ENCODE data around the gene MUC3A.
"Not testable (repeated sequence)": the region's sequence is repeated elsewhere in the genome, so short reads cannot be mapped to it uniquely, and the experiment has no call there.

Gene MUC3A

DNA sequence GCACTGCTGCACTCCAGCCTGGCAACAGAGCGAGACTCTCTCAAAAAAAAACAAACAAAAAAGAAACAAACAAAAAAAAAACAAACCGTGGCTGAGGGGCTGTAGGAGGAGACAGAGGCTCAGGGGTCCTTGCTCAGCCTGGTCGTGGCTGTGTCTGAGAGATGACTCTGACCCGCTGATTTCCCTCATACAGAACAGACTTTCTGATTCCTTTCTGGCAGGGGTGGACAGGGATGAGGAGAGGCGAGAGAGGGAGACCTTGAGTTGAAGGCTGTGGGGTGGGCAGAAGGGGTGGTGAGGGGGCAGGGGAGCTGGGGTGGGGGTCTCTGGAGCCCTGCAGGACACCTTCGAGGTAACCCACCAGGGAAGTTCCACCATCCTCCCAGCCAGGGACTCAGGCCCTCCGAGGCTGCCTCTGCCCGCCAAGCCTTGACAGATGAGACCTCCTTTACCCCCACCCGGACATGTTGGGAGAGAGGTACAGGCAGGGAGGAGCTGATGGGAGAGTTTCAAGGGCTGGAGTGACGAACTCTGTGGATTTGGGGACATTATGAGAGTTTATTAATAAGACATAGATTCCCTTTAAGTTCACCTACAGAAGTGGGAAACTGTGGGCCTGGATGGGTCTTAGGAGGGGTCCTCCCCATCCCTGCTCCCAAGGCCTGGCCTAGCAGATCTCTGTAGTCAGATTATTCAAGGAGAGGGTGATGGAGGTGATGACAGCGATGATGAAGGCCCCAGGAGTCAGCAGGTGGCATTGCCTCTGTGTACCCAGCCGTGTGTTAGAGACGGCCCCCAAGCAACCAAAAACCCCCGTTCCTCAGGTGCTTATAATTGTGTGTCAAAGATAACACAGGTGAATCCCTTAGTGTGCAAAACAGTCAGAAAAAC, 22.0 kb downstream of the MUC3A start:
- DNase-seq (ENCODE audit: low read depth) = no peak

DNA sequence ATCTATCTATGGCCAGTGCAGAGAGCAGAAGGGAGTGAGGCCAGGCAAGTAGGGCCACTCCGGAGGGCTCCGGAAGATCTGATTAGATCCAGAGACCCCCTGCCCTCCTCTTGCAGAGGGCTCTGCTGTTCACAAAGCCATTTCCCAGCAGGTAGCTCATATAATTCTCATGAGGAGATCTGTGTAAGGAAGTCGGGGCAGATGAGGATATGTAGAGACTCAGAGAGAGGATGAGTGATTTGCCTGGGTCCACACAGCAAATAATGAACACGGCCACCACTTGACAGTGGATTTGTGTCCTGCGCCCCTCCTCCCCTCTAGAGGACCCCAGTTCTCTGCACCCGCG, 22.6 kb downstream of the MUC3A start:
- no peak for DNase-seq (ENCODE audit: low read depth)

DNA sequence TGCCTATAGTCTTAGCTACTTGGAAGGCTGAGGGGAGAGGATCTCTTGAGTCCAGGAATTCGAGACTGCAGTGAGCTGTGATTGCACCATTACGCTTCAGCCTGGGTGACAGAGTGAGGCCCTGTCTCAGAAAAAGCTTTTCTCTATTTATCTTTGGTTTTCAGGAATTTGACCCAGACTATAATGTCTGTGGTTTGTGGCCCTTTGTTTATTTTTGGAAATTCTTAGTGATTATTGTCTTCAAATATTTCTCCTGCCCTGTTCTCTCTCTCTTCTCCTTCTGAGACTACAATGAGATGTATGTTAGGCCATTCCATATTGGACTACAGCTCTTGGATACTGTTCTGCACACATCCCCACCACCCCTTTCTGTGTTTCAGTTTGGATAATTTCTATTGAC, 24.7 kb downstream of the MUC3A start:
- DNase-seq (ENCODE audit: low read depth) = no peak

DNA sequence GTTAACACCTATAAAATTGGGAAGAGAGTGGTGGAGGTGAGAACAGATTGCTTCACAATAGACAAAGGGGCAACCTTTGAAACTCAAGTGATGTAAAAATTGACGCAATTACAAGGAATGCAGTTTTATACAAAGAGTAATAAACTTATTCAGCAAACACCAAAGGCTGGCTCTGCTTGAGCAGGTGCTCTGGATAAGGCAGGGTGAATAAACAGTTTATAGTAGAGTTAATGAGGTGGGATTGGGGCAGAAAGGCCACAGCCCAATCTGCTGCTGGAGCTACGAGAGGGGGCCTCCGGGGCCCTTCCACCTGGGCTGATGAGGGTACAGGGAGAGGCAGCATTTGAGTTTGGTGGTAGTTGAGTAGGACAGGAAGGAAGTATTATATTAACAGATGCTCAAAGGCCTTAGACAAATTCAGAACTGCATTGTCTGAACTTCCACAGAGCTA, 26.1 kb downstream of the MUC3A start:
- no peak for DNase-seq (ENCODE audit: low read depth)

DNA sequence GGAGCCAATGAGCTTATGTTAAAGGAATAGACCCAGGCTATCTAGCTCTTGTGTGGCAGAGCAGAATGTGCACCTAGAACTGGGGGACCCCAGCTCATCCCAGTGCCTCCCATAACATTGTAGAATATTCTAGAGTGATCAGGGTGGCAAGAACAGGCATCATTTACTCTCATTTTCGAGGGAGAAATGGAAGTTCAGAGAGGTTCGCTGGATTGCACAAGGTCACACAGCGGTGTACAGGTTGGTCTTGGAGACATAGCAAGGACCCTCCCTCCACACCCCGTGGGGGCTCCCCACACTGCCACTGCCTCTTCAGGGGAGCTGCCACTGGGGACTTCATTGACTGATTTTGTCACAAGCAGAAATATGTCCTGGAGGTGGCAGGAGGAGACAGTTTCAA, 29.0 kb downstream of the MUC3A start:
- DNase-seq (ENCODE audit: low read depth) = no peak

DNA sequence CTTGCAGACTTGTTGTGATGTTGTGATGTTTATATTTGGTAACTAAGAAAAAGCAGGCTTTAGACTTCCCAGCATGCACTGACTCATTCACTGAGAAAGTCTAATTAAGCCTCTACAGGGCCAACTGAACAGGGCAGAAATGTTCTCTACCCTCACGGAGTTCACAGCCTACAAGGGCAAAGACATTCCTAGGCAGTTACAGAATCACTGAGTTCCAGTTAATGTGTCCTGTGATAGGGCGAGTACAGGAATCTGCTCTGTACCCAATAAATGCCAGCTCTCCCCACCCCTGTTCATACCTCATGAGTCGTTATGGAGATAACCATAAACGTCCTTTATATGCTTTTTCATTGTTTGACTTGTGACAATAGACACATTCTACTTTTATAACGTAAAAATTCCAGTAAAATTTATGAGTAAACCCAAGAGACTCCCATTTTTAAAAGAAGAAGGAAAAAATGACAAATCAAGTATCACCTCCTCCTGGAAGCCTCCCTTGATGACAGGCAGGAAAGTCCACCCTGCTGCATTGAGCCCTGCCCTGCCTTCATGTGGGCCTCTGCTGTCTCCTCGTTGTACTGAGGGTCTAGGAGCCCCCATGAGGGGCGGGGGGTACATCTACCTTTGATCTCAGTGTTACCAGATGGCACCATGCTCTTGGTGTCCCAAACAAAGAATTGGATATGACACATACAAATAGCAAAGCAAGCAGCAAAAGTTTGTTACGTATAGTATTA, 34.3 kb downstream of the MUC3A start:
- no peak for DNase-seq (ENCODE audit: low read depth)

DNA sequence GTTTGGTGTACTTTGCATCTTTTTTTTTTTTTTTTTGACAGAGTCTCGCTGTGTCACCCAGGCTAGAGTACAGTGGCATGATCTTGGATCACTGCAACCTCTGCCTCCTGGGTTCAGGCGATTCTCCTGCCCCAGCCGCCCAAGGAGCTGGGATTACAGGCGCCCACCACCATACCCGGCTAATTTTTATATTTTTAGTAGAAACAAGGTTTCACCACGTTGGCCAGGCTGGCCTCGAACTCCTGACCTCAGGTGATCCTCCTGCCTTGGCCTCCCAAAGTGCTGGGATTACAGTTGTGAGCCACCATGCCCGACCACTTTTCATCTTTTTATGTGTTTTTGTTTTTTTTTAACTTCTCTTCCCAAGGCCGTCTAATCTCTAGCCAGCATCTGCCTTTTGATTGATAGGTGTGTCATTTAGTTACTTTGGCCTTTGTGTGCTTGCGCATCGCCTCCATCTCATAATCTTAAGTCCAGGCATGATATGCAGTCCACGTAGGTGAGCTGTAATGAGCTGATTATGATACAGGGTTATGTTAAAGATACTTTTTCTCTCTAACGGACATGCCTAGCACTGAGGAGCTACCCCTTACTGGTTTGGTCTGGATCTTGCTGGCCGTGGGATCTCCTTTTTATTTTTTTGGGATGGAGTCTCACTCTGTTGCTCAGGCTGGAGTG, 35.0 kb downstream of the MUC3A start:
- not testable (repeated sequence) for DNase-seq (ENCODE audit: low read depth)

DNA sequence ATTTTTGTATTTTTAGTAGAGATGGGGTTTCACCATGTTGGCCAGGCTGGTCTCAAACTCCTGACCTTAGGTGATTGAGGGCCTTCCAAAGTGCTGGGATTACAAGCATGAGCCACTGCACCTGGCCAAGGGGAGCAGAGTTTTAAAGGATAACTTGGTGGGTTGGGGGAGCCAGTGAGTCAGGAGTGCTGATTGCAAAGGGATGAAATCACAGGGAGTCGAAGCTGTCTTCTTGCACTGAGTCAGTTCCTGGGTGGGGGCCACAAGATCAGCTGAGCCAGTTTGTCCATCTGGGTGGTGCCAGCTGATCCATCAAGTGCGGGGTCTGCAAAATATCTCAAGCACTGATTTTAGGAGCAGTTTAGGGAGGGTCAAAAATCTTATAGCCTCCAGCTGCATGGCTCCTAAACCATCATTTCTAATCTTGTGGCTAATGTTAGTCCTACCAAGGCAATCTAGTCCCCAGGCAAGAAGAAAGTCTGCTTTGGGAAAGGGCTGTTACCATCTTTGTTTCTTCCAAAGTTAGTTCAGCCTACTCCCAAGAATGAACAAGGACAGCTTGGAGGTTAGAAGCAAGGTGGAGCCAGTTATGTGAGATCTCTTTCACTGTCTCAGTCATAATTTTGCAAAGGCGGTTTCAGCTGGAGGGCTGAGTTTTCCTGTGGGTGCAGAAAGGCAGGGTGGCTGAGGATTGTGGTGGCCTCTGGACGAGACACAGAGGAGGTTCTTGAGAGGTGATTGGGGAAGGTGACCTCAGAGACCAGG, 35.9 kb downstream of the MUC3A start:
- DNase-seq (ENCODE audit: low read depth) = not testable (repeated sequence)

DNA sequence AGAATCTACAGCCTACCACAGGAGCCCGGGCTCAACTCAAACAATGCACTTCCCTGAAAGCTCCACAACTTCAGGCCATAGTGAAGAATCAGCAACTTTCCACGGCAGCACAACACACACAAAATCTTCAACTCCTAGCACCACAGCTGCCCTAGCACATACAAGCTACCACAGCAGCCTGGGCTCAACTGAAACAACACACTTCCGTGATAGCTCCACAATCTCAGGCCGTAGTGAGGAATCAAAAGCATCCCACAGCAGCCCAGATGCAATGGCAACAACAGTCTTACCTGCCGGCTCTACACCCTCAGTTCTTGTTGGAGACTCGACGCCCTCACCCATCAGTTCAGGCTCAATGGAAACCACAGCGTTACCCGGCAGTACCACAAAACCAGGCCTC, 42.3 kb downstream of the MUC3A start:
- DNase-seq (ENCODE audit: low read depth) = no peak

DNA sequence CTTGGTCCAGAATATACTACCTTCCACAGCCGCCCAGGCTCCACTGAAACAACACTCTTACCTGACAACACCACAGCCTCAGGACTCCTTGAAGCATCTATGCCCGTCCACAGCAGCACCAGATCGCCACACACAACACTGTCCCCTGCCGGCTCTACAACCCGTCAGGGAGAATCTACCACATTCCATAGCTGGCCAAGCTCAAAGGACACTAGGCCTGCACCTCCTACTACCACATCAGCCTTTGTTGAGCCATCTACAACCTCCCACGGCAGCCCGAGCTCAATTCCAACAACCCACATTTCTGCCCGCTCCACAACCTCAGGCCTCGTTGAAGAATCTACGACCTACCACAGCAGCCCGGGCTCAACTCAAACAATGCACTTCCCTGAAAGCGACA, 42.9 kb downstream of the MUC3A start:
- DNase-seq (ENCODE audit: low read depth) = not testable (repeated sequence)

DNA sequence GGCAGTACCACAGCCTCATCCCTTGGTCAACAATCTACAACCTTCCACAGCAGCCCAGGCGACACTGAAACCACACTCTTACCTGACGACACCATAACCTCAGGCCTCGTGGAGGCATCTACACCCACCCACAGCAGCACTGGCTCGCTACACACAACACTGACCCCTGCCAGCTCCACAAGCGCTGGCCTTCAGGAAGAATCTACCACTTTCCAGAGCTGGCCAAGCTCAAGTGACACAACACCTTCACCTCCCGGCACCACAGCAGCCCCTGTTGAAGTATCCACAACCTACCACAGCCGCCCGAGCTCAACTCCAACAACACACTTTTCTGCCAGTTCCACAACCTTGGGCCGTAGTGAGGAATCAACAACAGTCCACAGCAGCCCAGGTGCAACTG, 45.3 kb downstream of the MUC3A start:
- DNase-seq (ENCODE audit: low read depth) = not testable (repeated sequence)

DNA sequence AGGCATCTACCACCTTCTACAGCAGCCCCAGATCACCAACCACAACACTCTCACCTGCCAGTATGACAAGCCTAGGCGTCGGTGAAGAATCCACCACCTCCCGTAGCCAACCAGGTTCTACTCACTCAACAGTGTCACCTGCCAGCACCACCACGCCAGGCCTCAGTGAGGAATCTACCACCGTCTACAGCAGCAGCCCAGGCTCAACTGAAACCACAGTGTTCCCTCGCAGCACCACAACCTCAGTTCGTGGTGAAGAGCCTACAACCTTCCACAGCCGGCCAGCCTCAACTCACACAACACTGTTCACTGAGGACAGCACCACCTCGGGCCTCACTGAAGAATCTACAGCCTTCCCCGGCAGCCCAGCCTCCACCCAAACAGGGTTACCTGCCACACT, 49.2 kb downstream of the MUC3A start:
- DNase-seq (ENCODE audit: low read depth) = not testable (repeated sequence)

DNA sequence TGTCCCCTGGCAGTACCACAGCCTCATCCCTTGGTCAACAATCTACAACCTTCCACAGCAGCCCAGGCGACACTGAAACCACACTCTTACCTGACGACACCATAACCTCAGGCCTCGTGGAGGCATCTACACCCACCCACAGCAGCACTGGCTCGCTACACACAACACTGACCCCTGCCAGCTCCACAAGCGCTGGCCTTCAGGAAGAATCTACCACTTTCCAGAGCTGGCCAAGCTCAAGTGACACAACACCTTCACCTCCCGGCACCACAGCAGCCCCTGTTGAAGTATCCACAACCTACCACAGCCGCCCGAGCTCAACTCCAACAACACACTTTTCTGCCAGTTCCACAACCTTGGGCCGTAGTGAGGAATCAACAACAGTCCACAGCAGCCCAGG, 50.0 kb downstream of the MUC3A start:
- not testable (repeated sequence) for DNase-seq (ENCODE audit: low read depth)

DNA sequence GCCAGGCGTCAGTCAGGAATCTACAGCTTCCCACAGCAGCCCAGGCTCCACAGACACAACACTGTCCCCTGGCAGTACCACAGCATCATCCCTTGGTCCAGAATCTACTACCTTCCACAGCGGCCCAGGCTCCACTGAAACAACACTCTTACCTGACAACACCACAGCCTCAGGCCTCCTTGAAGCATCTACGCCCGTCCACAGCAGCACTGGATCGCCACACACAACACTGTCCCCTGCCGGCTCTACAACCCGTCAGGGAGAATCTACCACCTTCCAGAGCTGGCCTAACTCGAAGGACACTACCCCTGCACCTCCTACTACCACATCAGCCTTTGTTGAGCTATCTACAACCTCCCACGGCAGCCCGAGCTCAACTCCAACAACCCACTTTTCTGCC, 50.7 kb downstream of the MUC3A start:
- DNase-seq (ENCODE audit: low read depth) = not testable (repeated sequence)

DNA sequence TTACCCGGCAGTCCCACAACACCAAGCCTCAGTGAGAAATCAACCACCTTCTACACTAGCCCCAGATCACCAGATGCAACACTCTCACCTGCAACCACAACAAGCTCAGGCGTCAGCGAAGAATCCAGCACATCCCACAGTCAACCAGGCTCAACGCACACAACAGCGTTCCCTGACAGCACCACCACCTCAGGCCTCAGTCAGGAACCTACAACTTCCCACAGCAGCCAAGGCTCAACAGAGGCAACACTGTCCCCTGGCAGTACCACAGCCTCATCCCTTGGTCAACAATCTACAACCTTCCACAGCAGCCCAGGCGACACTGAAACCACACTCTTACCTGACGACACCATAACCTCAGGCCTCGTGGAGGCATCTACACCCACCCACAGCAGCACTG, 53.0 kb downstream of the MUC3A start:
- DNase-seq (ENCODE audit: low read depth) = not testable (repeated sequence)

DNA sequence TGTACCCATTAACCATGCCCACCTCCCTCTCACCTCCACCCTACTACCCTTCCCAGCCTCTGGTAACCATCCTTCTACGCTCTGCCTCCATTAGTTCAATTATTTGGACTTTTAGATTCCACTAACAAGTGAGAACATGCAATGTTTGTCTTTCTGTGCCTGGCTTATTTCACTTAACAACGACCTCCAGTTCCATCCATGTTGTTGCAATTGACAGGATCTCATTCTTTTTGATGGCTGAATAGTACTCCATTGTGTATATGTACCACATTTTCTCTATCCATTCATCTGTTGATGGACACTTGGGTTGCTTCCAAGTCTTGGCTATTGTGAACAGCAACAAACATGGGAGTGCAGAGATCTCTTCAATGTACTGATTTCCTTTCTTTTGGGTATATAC, 58.0 kb downstream of the MUC3A start:
- DNase-seq (ENCODE audit: low read depth) = not testable (repeated sequence)

DNA sequence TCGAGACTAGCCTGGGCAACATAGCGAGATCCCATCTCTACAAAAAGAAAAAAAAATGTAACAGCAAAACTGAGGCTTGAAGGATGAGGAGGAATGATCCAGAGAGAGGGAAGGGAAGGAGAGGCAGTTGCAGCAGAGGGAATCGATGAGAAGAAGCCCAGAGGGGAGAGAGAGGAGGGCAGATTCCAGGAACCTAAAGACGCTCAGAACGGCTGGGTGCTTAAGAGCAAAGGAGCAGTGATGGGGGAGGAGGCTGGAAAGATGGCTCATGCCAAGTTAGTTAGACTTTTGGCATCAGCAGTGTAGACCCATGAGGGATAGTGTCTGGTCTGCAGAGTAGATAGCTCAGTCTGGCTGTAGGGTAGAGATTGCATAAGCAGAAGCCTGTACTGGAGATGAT, 60.3 kb downstream of the MUC3A start:
- DNase-seq (ENCODE audit: low read depth) = no peak

DNA sequence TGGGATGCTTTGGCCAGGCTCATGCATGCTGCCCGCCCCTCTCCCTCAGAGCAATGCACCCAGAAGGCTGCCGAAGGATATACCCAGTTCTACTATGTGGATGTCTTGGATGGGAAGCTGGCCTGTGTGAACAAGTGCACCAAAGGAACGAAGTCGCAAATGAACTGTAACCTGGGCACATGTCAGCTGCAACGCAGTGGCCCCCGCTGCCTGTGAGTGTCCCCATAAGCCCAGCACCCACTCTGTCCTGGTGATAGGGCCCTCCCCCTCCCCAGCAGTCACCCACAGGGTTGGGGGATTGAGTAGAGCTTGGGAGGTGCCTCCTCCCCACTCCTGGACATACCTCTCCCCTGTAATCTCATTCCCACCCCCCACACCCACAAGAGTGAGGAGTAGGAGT, 63.6 kb downstream of the MUC3A start:
- no peak for DNase-seq (ENCODE audit: low read depth)

DNA sequence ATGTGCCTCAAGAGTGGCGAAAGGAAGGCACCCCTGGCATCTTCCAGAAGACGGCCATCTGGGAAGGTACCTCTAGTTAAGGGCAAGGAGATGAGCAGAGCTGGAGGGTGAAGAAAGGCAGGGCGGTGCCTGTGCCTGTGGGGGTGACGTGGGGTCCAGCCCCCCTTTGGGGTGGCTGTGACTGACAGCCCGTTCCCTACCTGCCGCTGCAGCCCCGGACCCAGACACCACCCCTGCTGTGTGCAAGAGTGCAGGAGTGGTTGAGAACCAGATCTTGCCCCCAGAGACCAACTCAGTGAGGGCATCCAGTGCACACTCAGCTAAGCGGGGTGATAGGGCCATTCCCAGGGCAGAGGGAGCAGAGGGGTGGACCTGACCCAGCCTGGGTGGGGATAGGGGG, 66.3 kb downstream of the MUC3A start:
- no peak for DNase-seq (ENCODE audit: low read depth)

DNA sequence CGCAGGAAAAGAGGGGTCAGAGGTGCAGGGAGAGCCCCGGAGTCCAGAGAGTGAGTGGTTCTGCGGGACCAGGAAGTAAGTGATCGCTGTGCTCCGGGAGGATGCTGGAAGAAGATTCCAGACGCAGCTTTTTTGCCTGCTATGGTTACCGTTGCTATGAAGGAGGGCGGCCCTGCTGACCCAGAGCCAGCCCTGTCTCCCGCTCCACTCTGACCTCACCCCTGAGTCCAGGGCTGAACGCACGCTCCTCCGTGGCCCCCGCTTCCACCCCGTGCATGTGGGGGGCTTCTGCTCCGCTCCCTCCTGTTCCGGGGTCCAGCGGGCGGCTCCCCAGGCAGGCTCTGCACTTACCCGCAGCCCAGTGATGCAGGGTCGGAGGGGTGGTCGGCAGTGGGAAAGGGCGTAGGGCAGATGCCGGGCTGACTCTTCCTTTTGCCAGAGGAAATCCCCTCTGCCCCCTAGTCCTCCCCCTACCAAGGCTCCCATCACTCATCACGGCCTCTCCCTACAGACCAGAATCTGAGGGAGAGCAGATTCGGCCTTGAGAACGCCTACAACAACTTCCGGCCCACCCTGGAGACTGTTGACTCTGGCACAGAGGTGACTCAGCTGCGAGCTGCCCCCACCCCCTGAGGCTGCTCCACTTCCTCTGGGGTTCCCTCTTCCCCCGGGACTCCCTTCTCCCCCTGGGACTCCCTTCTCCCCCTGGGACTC, 67.9 kb downstream of the MUC3A start:
- DNase-seq (ENCODE audit: low read depth) = peak; percentile 17

Measured in HS-27A (cell line).